B cell (primary cell): ENCODE data around the gene BTBD6.

Experiments used
- EZH2 ChIP-seq: IDR thresholded peaks from 2 replicates; pipeline ENCODE4 v1.6.1; 2012; ENCODE audit warnings: borderline replicate concordance, low read depth, mild to moderate bottlenecking, moderate library complexity, low read length; ENCODE audit not compliant: insufficient read depth, poor library complexity, severe bottlenecking
- TF ChIP-seq, protein P1 (sequence below): fragments of 200-600 bp; IDR thresholded peaks from one replicate; pipeline ENCODE4 v1.8.0; 2022; ENCODE audit warnings: antibody characterized with exemption, mild to moderate bottlenecking

DNA sequence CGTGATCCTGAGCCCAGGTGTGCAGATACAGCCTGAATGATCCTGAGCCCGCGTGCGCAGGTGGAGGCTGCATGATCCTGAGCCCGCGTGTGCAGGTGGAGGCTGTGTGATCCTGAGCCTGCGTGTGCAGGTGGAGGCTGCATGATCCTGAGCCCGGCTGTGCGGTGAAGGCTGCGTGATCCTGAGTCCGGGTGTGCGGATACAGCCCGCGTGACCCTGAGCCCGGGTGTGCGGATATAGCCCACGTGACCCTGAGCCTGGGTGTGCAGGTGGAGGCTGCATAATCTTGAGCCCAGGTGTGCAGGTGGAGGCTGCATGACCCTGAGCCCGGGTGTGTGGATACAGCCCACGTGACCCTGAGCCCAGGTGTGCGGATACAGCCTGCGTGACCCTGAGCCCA is 32.2 kb downstream of the BTBD6 start:
- TF ChIP-seq, protein P1, sequence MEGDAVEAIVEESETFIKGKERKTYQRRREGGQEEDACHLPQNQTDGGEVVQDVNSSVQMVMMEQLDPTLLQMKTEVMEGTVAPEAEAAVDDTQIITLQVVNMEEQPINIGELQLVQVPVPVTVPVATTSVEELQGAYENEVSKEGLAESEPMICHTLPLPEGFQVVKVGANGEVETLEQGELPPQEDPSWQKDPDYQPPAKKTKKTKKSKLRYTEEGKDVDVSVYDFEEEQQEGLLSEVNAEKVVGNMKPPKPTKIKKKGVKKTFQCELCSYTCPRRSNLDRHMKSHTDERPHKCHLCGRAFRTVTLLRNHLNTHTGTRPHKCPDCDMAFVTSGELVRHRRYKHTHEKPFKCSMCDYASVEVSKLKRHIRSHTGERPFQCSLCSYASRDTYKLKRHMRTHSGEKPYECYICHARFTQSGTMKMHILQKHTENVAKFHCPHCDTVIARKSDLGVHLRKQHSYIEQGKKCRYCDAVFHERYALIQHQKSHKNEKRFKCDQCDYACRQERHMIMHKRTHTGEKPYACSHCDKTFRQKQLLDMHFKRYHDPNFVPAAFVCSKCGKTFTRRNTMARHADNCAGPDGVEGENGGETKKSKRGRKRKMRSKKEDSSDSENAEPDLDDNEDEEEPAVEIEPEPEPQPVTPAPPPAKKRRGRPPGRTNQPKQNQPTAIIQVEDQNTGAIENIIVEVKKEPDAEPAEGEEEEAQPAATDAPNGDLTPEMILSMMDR, result no peak
- no peak for TF ChIP-seq EZH2
